GM18951 (cell line): Measurements from ENCODE around the gene RNASE4.
"Not testable (repeated sequence)": the region's sequence is repeated elsewhere in the genome, so short reads cannot be mapped to it uniquely, and the experiment has no call there.

Experiments used
- POLR2A ChIP-seq: IDR thresholded peaks from 4 replicates; pipeline ENCODE4 v1.6.1; 2011; ENCODE audit warnings: mild to moderate bottlenecking; ENCODE audit not compliant: insufficient read length, insufficient read depth; ENCODE audit errors: extremely low read depth
- in situ Hi-C: fragments of 300-500 bp; cut with MboI; formaldehyde crosslinking; loops from one replicate; pipeline ENCODE4 v1.12.0; 2022; ENCODE audit warnings: low sequenced_read_pairs, mixed read lengths, inconsistent platforms; ENCODE audit not compliant: unreplicated experiment

The RNASE4 gene

DNA sequence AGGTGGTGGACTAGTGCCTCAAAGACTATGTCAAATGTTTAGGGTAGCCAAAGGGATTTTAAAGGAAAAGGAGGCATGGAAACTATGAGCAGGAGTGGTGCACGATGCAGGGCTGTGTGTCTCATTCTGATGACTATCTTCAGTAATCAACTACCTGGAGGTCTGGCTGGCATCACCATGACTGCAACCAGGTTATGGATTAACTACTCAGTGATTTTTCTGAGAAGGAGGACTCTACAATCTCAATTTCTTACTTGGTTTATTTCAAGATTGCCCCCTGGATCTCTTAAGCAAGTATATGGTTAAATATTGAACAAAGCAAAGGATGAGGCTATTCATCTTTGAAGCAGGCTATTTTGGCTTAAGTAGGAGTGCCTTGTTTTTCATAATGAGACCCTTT lies 42.2 kb downstream of the RNASE4 start:
- TF ChIP-seq POLR2A = no peak
- in situ Hi-C loops = no loop called here

DNA sequence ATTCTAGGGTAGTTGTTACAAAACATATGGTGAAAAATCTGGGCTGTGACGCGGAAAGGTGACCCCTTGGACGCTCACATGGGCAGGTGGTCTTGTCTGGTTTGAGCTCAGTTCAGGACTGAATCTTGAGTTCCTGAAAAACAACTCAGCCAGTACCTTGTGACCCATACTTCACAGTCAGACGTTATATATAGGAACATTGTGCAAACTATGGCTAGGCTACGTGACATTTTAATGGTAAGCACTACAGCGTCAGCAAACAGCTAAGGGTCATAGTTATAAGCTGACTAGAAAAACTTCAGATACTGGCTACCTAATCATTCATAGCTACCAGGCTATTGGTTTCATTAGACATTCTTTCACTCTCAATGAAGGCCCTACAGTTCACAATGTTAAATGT lies 46.5 kb downstream of the RNASE4 start:
- TF ChIP-seq POLR2A = no peak
- in situ Hi-C loops = no loop called here

DNA sequence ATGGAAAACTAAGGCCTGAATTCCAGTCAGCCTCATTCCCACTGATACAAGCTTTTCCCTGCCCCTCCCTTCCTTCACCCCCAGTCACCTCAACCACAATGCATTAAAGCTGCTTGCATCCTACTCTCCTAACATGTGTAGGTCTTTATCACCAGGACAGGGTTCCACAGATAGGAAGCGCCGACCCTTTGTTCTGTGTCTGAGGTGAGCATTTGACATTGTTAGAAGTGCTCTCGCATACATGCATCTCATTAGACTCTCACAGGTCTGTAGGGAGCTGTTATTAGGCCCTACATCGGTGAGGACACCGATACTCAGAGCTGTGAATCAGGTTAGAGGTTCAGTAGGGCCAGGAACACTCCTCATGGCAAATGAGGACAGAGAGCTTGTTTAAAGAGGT lies 48.1 kb downstream of the RNASE4 start:
- in situ Hi-C loops = no loop called here
- no peak for TF ChIP-seq POLR2A

DNA sequence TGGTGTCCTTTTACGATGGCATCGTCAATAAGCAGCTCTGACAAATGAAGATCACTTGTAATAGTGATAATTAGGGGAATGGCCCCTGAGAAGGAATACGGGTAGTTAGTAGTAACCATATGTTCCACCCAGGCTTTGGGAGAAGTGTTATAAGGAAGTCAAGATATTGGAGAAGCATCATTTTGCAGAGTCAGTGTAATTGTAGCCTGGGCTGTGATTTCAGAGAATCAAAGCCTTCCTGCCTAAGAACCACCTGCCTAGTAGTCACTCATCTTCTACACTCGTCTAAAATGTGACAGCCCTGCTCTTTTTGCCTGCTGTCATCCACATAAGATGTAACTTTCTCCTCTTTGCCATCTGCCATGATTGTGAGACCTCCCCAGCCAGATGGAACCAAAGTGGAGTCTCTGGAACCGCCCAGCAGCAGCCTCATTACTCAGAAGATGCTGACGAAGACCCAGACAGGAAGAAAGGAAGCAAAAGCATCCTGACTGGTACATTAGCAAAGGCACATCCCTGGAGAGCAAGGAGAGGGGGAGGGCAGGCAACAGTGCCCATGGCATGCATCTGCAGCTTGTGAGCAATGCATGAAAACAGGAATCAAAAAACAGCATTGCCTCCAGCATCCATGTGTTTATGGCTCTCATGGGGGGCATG lies 48.7 kb downstream of the RNASE4 start:
- no peak for TF ChIP-seq POLR2A

DNA sequence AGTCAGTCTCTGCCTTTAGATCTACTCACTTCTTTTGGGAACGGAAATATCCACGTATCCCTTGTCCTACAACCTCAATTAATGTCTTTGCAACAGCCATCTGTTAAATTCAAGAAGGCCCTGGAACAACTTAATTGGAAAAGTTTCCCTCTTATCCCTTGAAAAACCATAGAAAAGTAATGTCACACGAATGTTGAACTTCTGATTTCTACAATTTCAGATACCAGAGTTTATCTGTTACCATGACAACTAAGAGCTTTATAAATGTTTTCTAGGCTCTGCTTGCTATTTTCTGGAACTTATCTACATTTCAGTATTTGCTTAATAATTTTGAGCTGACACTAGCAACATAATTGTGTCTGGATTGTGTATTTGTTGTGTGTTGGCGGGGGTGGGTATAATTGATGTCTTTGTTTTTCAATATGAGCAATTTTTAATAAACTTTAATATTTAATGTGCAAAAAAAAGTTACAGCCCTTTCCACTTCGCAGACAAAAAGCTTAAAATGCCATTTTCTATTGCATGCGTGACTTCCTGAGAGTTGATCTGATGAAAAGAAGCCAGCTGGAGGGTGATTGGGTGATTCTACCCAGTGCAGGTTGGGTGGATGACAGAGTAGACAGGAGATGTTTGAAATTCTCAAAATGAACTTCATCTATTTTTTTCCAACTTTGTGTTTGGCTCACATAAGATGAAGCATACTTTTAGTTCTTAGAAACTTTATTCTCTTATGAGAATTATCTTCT lies 49.5 kb downstream of the RNASE4 start:
- in situ Hi-C loops = no loop called here
- TF ChIP-seq POLR2A = no peak

More for the DNA sequence above, 48.7 kb downstream of the RNASE4 start:
- in situ Hi-C loops = no loop called here

DNA sequence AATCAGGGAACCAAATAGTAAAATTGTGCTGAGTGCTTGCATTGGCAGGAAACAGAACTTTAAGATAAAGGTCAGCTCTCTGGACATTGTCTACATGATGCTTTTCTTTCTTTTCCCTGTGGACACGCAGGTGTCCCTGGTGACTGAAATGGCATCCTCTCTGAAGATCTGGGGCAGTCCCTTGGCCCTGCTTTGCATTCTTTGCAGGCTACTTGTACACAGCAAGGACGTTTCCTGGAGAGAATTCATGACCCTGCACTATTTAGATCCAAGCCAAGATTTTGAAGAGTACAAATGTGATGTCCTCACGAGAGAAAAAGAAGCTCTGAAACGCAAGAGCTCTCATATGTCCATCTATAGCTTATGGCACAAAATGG lies 50.1 kb downstream of the RNASE4 start:
- no peak for TF ChIP-seq POLR2A
- in situ Hi-C loops = no loop called here

DNA sequence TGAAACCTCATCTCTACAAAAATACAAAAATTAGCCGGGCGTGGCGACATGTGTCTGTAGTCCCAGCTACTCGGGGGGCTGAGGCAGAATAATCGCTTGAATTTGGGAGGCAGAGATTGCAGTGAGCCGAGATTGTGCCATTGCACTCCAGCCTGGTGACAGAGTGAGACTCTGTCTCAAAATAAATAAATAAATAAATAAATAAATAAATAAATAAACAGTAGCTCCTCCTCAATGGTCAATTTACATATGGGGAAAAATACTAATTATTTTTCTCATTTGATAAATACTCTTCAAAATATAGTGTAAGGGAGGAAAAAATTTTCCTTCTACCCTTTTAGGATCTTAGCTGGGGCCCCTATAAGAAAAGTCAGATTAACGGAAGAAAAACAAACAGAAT lies 53.9 kb downstream of the RNASE4 start:
- in situ Hi-C loops = not testable (repeated sequence)

DNA sequence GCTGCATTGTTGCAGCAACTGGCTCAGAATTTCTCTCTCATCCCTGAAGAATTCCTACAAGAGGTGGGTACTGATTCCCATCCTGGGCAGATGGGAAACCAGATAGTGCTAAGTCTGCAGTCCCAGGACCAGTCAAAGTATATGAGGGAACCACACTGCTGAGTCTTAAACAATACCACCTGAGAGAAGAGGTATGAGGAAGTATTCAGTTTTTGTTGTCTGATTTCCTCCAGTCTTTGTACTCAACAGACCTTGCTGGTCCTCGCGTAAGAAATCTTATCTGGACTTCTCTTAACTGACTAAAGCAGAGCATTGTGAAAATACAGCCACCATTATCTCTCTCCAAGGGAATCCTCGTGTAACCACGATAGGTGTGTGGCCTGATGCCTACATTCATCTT lies 57.8 kb downstream of the RNASE4 start:
- in situ Hi-C loops = no loop called here
- no peak for TF ChIP-seq POLR2A

DNA sequence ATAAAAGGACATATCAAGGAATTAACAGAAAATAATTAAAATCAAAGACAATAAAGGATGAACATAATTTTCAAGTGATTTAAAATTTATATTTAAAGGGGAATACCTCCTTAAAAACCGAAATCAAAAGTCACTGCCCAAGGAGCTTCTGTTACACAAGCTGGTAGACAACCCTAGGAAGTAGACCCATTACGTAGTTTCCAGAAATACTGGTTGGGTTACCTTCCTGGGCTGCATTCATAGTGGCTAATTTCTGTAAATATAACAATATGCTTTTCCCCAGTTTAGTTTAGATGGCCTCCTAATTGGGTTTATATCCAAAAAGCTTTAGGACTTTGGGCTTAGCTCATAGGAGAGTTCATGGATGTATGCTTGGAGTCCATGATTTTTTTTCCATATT lies 59.2 kb downstream of the RNASE4 start:
- in situ Hi-C loops = no loop called here
- no peak for TF ChIP-seq POLR2A

DNA sequence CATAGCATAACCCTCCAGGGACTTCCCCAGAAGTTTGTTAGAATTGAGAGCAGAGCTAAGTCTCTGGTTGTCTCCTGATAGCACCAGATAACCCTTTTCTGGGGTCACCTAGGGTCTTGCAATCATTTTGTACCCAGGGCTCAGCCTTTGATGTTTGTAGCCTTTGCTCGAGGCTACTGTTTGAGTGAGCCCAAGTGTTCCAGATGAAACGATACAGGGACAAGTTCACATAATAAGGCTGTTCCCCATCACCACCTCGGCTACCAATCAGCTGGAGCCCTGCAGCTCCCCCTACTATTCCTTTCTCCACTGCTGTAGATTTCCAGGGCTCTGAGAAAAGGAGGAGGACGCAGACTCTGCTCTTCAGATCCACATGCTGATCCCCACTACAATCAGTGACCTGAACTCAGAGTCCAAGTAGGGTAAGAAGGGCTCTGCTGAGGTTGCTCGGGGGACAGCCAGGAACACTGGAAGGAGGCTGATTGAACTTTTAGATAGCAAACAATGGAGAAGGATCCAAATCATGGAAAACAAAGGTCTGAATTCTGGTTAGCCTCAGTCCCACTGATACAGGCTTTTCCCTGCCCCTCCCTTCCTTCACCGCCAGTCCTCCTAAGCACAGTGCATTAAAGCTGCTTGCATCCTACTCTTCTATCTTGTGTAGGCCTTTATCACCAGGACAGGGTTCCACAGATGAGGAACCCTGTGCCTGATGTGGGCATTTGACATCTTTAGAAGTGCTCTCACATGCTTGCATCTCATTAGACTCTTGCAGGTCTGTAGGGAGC lies 61.4 kb downstream of the RNASE4 start, which contains the start of gene EDDM3A:
Gene EDDM3A, plus strand, starts transcription at position 317 of the 788 bp plus-strand sequence. CDS start 1,694 bp downstream, outside the sequence.
- no peak for TF ChIP-seq POLR2A
- in situ Hi-C loops = no loop called here

DNA sequence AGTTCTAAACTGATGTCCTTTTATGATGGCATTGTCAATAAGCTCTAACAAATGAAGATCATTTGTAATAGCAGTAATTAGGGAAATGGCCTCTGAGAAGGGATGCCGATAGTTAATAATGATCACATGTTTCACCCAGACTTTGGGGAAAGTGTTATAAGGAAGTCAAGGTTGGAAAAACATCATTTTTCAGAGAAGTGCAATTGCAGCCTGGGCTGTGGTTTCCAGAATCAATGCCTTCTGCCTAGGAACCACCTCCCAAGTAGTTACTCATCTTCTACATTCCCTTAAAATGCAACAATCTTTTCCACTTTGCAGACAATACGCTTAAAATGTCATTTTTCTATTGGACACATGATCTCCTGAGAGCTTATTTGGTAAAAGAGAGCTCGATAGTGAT lies 62.2 kb downstream of the RNASE4 start:
- TF ChIP-seq POLR2A = no peak
- in situ Hi-C loops = no loop called here

DNA sequence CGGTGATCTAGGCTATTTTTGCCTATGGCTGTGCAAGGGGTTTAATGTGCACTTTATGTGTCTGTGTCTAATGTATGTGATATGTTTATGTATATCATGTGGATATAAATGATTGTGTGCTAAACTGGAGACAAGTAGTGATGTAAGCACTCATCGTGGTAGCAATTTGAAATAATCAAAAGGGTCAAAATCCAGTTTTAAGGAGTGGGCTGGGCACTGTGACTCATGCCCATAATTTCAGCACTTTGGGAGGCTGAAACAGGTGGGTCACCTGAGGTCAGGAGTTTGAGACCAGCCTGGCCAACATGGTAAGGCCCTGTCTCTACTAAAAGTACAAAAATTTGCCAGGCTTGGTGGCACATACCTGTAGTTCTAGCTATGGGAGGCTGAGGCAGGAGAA lies 64.1 kb downstream of the RNASE4 start:
- TF ChIP-seq POLR2A = no peak
- in situ Hi-C loops = no loop called here

DNA sequence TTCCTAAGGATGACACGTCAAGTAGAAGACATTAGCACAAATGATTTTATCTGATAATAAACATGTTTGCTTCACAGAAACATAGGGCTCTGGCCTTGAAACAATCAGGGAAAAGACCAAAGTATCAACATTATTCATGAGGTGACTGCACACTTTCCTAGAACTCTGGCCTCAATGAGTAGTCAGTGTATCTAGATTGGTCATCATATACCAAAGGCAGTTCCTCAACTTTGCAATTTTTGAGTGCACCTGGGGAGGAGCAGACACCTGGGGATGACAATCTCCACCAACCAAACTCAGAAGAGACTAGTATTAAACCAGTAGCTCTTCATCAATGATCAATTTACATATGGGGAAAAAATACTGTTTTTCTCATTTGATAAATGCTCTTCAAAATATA lies 65.8 kb downstream of the RNASE4 start:
- no peak for TF ChIP-seq POLR2A
- in situ Hi-C loops = no loop called here
